Measurements from ENCODE around the gene LRFN2. TPM values are rescaled to one million over a fixed set of nuclear protein-coding genes. Genes with fewer than 3 reads are reported as not detected.

The LRFN2 gene
- polyA plus RNA-seq, 1 donor from 2014 or later, result 14.8 TPM

- no peaks in the 10 kb centered on the region for H3K9me3 ChIP-seq (ENCODE audit: low read length)
- no peak overlapping the region for H3K4me2 ChIP-seq (ENCODE audit: low read length)
- no peak overlapping the region for H2AFZ ChIP-seq (ENCODE audit: low read depth, low read length)
- H3F3A ChIP-seq (ENCODE audit: insufficient read depth, low read length, poor library complexity, severe bottlenecking), result no peaks in the 10 kb centered on the region
- no peak overlapping the region for H3K4me3 ChIP-seq (ENCODE audit: low read length)
- no peaks in the 10 kb centered on the region for H3K9me2 ChIP-seq (ENCODE audit: insufficient read depth, low read length)
- H3K79me2 ChIP-seq (replicated peaks; ENCODE audit: insufficient read depth, low read length), result no peaks in the 10 kb centered on the region
- H3K9ac ChIP-seq (ENCODE audit: low read length), result no peak overlapping the region
- no peaks in the 10 kb centered on the region for H3K27me3 ChIP-seq (ENCODE audit: insufficient read depth, low read depth, low read length)
- no peaks in the 10 kb centered on the region for H4K20me1 ChIP-seq (ENCODE audit: insufficient read depth)
- TF ChIP-seq REST (IDR thresholded peaks at IDR 0.05; ENCODE audit: borderline replicate concordance) (no peak), MXI1 (conservative IDR thresholded peaks at IDR 0.05; ENCODE audit: poor library complexity, severe bottlenecking) (no peak), CTCF (IDR thresholded peaks at IDR 0.05; ENCODE audit: poor library complexity, severe bottlenecking) (no peak), EP300 (conservative IDR thresholded peaks at IDR 0.05; ENCODE audit: poor library complexity, severe bottlenecking) (no peak), TAF1 (IDR thresholded peaks at IDR 0.05; ENCODE audit: low read depth) (no peak), POLR2AphosphoS5 (IDR thresholded peaks at IDR 0.05) (no peak), EZH2 (IDR thresholded peaks at IDR 0.05; ENCODE audit: borderline replicate concordance, insufficient read depth, low read length, poor library complexity, severe bottlenecking) (no peak), SMC3 (conservative IDR thresholded peaks at IDR 0.05; ENCODE audit: poor library complexity) (no peak), RAD21 (conservative IDR thresholded peaks at IDR 0.05) (no peak)
- no peaks in the 10 kb centered on the region for H3K36me3 ChIP-seq (ENCODE audit: insufficient read depth, low read length)
- no peak overlapping the region for H3K27ac ChIP-seq (ENCODE audit: low read length)
These were observed 77.4 kb downstream of the LRFN2 start for GRCh38 chr6:40509716-40510260.

- Histone ChIP-seq H3K9ac (ENCODE audit: low read length) (no peak overlapping the region), H3K27me3 (ENCODE audit: insufficient read depth, low read depth, low read length) (no peaks in the 10 kb centered on the region), H4K20me1 (ENCODE audit: insufficient read depth) (no peaks in the 10 kb centered on the region), H3K79me2 (replicated peaks; ENCODE audit: insufficient read depth, low read length) (no peaks in the 10 kb centered on the region), H2AFZ (ENCODE audit: low read depth, low read length) (no peak overlapping the region), H3F3A (ENCODE audit: insufficient read depth, low read length, poor library complexity, severe bottlenecking) (no peaks in the 10 kb centered on the region), H3K4me3 (ENCODE audit: low read length) (no peak overlapping the region), H3K36me3 (ENCODE audit: insufficient read depth, low read length) (no peaks in the 10 kb centered on the region), H3K9me3 (ENCODE audit: low read length) (no peaks in the 10 kb centered on the region), H3K9me2 (ENCODE audit: insufficient read depth, low read length) (no peaks in the 10 kb centered on the region), H3K4me2 (ENCODE audit: low read length) (no peak overlapping the region), H3K27ac (ENCODE audit: low read length) (no peak overlapping the region)
- TF ChIP-seq CTCF (IDR thresholded peaks at IDR 0.05; ENCODE audit: poor library complexity, severe bottlenecking) (no peak), EZH2 (IDR thresholded peaks at IDR 0.05; ENCODE audit: borderline replicate concordance, insufficient read depth, low read length, poor library complexity, severe bottlenecking) (no peak), REST (IDR thresholded peaks at IDR 0.05; ENCODE audit: borderline replicate concordance) (no peak), SMC3 (conservative IDR thresholded peaks at IDR 0.05; ENCODE audit: poor library complexity) (no peak), EP300 (conservative IDR thresholded peaks at IDR 0.05; ENCODE audit: poor library complexity, severe bottlenecking) (no peak), RAD21 (conservative IDR thresholded peaks at IDR 0.05) (no peak), TAF1 (IDR thresholded peaks at IDR 0.05; ENCODE audit: low read depth) (no peak)
These were observed 78.1 kb downstream of the LRFN2 start for GRCh38 chr6:40509086-40509485.

Measured in neural cell (in vitro differentiated cells).